Liver (tissue), 9 donors: ENCODE data around the gene MEN1. TPM values are rescaled to one million over a fixed set of nuclear protein-coding genes. Genes with fewer than 3 reads are reported as not detected.
A peak's percentile ranks its signal among the peaks of the same experiment; 100 is the strongest.

Experiments
- DNase-seq: peaks from one replicate; pipeline ENCODE4 v3.0.0-alpha.2; 2017; ENCODE audit warnings: low spot score
- H3K27ac ChIP-seq, 2 donors: one replicate each; pipeline ENCODE4 v1.7.0; 2013; ENCODE audit warnings: inconsistent platforms in 2 of 2, low read length in 2 of 2, control low read depth in 1 of 2, low read depth in 1 of 2, mild to moderate bottlenecking in 1 of 2
- H3K27me3 ChIP-seq, 4 donors: one replicate each; pipeline versions ENCODE4 v1.6.1 to v1.7.0; 2013; ENCODE audit warnings: low read length in 3 of 4, inconsistent platforms in 1 of 4, mild to moderate bottlenecking in 1 of 4, moderate library complexity in 1 of 4; ENCODE audit not compliant: control insufficient read depth in 4 of 4, insufficient read depth in 4 of 4
- H3K36me3 ChIP-seq, 4 donors: one replicate each; pipeline versions ENCODE4 v1.6.1 to v1.7.0; 2013; ENCODE audit warnings: low read length in 3 of 4, mild to moderate bottlenecking in 3 of 4, low read depth in 1 of 4, moderate library complexity in 1 of 4; ENCODE audit not compliant: control insufficient read depth in 4 of 4, insufficient read depth in 3 of 4
- H3K4me1 ChIP-seq, 4 donors: one replicate each; pipeline versions ENCODE4 v1.6.1 to v1.7.0; 2013; ENCODE audit warnings: low read length in 3 of 4, mild to moderate bottlenecking in 3 of 4, moderate library complexity in 1 of 4; ENCODE audit not compliant: control insufficient read depth in 4 of 4, insufficient read depth in 4 of 4
- H3K4me3 ChIP-seq, 3 donors: one replicate each; pipeline versions ENCODE4 v1.6.1 to v1.7.0; 2013; ENCODE audit warnings: low read length in 3 of 3, control low read depth in 1 of 3, low read depth in 1 of 3, mild to moderate bottlenecking in 1 of 3
- H3K9ac ChIP-seq, 2 donors: one replicate each; pipeline ENCODE4 v1.7.0; 2013; ENCODE audit warnings: low read length in 2 of 2, mild to moderate bottlenecking in 2 of 2, moderate library complexity in 2 of 2, control low read depth in 1 of 2, low read depth in 1 of 2
- H3K9me3 ChIP-seq, 4 donors: one replicate each; pipeline versions ENCODE4 v1.6.1 to v1.7.0; 2013; ENCODE audit warnings: low read length in 3 of 4; ENCODE audit not compliant: control insufficient read depth in 4 of 4
- ATF3 ChIP-seq: IDR thresholded peaks from 2 replicates; pipeline ENCODE4 v1.6.1; 2016; ENCODE audit warnings: antibody characterized with exemption
- CTCF ChIP-seq: fragments of 150-350 bp; IDR thresholded peaks from 2 replicates; pipeline ENCODE4 v1.5.1; 2017; ENCODE audit warnings: improper control_type of control experiment, low read depth, low read length; ENCODE audit not compliant: missing input control
- EGR1 ChIP-seq, 2 donors: IDR thresholded peaks; 2 replicates each; pipeline ENCODE4 v1.6.1; 2016 to 2018; ENCODE audit warnings: antibody characterized with exemption in 2 of 2, low read depth in 2 of 2
- FOXA1 ChIP-seq: IDR thresholded peaks from 2 replicates; pipeline ENCODE4 v1.6.1; 2016; ENCODE audit warnings: antibody characterized with exemption
- FOXA2 ChIP-seq: IDR thresholded peaks from 2 replicates; pipeline ENCODE4 v1.6.1; 2016; ENCODE audit warnings: antibody characterized with exemption
- GABPA ChIP-seq, 2 donors: IDR thresholded peaks in 1 of 2; conservative IDR thresholded peaks in 1 of 2; 2 replicates each; pipeline ENCODE4 v1.6.1; 2016; ENCODE audit warnings: antibody characterized with exemption in 2 of 2, mild to moderate bottlenecking in 1 of 2, moderate library complexity in 1 of 2
- HNF4A ChIP-seq, 2 donors: conservative IDR thresholded peaks; 2 replicates each; pipeline ENCODE4 v1.6.1; 2016; ENCODE audit warnings: antibody characterized with exemption in 2 of 2, mild to moderate bottlenecking in 2 of 2
- HNF4G ChIP-seq: IDR thresholded peaks from 2 replicates; pipeline ENCODE4 v1.6.1; 2016; ENCODE audit warnings: antibody characterized with exemption
- JUND ChIP-seq, 2 donors: IDR thresholded peaks; 2 replicates each; pipeline ENCODE4 v1.6.1; 2016; ENCODE audit warnings: antibody characterized with exemption in 2 of 2
- MAX ChIP-seq: IDR thresholded peaks from 2 replicates; pipeline ENCODE4 v1.6.1; 2016; ENCODE audit warnings: antibody characterized with exemption
- NR2F2 ChIP-seq: IDR thresholded peaks from 2 replicates; pipeline ENCODE4 v1.6.1; 2016; ENCODE audit warnings: antibody characterized with exemption
- RAD21 ChIP-seq, 2 donors: IDR thresholded peaks; 2 replicates each; pipeline ENCODE4 v1.6.1; 2016; ENCODE audit warnings: antibody characterized with exemption in 2 of 2, mild to moderate bottlenecking in 2 of 2
- REST ChIP-seq: IDR thresholded peaks from 2 replicates; pipeline ENCODE4 v1.6.1; 2016; ENCODE audit warnings: antibody characterized with exemption, mild to moderate bottlenecking
- RXRA ChIP-seq, 2 donors: IDR thresholded peaks; 2 replicates each; pipeline ENCODE4 v1.6.1; 2017 to 2018; ENCODE audit warnings: antibody characterized with exemption in 2 of 2, mild to moderate bottlenecking in 1 of 2
- SP1 ChIP-seq: IDR thresholded peaks from 2 replicates; pipeline ENCODE4 v1.6.1; 2018; ENCODE audit warnings: antibody characterized with exemption, mild to moderate bottlenecking
- TAF1 ChIP-seq: conservative IDR thresholded peaks from 2 replicates; pipeline ENCODE4 v1.6.1; 2016; ENCODE audit warnings: antibody characterized with exemption, mild to moderate bottlenecking
- YY1 ChIP-seq: IDR thresholded peaks from 2 replicates; pipeline ENCODE4 v1.6.1; 2016; ENCODE audit warnings: antibody characterized with exemption, mild to moderate bottlenecking
- ZBTB33 ChIP-seq: IDR thresholded peaks from 2 replicates; pipeline ENCODE4 v1.6.1; 2016; ENCODE audit warnings: antibody characterized with exemption
- WGBS: extraction: QIAGEN DNeasy Blood & Tissue Kit; methylation state at CpG from one replicate; pipeline ENCODE4 v1.1.7; 2013; 5-methylcytosine and 5-hydroxymethylcytosine counted together
- polyA plus RNA-seq, 2 donors: library from polyadenylated mRNA; stranded (reverse) in 1 of 2; unstranded in 1 of 2; fragments of 200-250 nt in 1 of 2; fragments of >200 nt in 1 of 2; fragmentation: Nextera tagmentation in 1 of 2; extraction: Ambion mirVana in 1 of 2; gene quantifications; one replicate each; pipeline versions ENCODE4 v1.2.1 to v1.2.3, GENCODE V29; 2013 to 2015
- total RNA-seq, 2 donors: library from RNA; depleted of rRNA; stranded (reverse); fragments of >200 nt; gene quantifications; one replicate each; pipeline ENCODE4 v1.2.3, GENCODE V29; 2014
- donor health status: healthy.
- donor health status: healthy.
- donor health status: healthy.
- donor health status: healthy.
- donor health status: healthy.

MEN1 gene
- total and polyA plus RNA-seq, 4 donors: 9.0 to 15.1 (median 13.4) TPM

GRCh38 chr11:64810891-64811272, 531 bp upstream of the MEN1 start:
- H3K27ac ChIP-seq: peak overlapping the region in 1 of 2 donors; percentile 54
- DNase-seq: no peak
- peaks cover 0 to 10% (median 2%) of the 10 kb centered on the region in 4 donors for H3K36me3 ChIP-seq
- 41% methylated on average over 17 of the region's 17 CpGs for WGBS
- H3K4me3 ChIP-seq: peak overlapping the region; percentile 1 to 84 (median 63)
- no peak for TF ChIP-seq NR2F2
- TF ChIP-seq MAX: peak; percentile 0
- no peaks in the 10 kb centered on the region for H3K9me3 ChIP-seq
- peaks cover 6 to 21% (median 16%) of the 10 kb centered on the region in 4 donors for H3K4me1 ChIP-seq
- no peaks in the 10 kb centered on the region for H3K27me3 ChIP-seq
- H3K9ac ChIP-seq: no peak overlapping the region

GRCh38 chr11:64809781-64810241, 540 bp downstream of the MEN1 start:
- Histone ChIP-seq H3K27me3 (no peaks in the 10 kb centered on the region), H3K36me3 (peaks cover 3 to 20% (median 5%) of the 10 kb centered on the region in 4 donors), H3K4me3 (peak overlapping the region; percentile 62 to 84 (median 81)), H3K4me1 (peaks cover 4 to 12% (median 7%) of the 10 kb centered on the region in 4 donors), H3K27ac (peak overlapping the region; percentile 15 to 54), H3K9me3 (no peaks in the 10 kb centered on the region), H3K9ac (no peak overlapping the region)
- 4% methylated on average over 44 of the region's 44 CpGs for whole genome bisulfite sequencing
- DNase-seq: peak; percentile 62
- TF ChIP-seq SP1 (no peak), CTCF (no peak), RAD21 (IDR thresholded peaks at IDR 0.05) (no peak), TAF1 (no peak), JUND (IDR thresholded peaks at IDR 0.05) (no peak), RXRA (IDR thresholded peaks at IDR 0.05) (no peak), HNF4G (no peak), MAX (no peak), ATF3 (no peak), HNF4A (conservative IDR thresholded peaks at IDR 0.05) (no peak), NR2F2 (no peak), GABPA (IDR thresholded peaks at IDR 0.05 in 1 of 2, conservative IDR thresholded peaks at IDR 0.05 in 1 of 2) (no peak), YY1 (no peak), FOXA1 (no peak), ZBTB33 (no peak), REST (no peak), EGR1 (IDR thresholded peaks at IDR 0.05; ENCODE audit: low read depth in 2 of 2) (no peak), FOXA2 (no peak)
